ENCODE measurements around the gene LRRC4C.

GRCh38 chr11:41389623-41390130 lies 69.8 kb downstream of the LRRC4C start:
- TF ChIP-seq ZBTB7A (IDR thresholded peaks at IDR 0.05; ENCODE audit: low read depth) (no peak), YY1 (IDR thresholded peaks at IDR 0.05; ENCODE audit: low read depth) (no peak), RAD21 (IDR thresholded peaks at IDR 0.05; ENCODE audit: low read depth) (no peak), TAF1 (IDR thresholded peaks at IDR 0.05; ENCODE audit: low read depth) (no peak), FOXM1 (IDR thresholded peaks at IDR 0.05; ENCODE audit: borderline replicate concordance, low read depth) (no peak)
